ENCODE results near the gene RBPJ.
"Not testable (repeated sequence)": the region's sequence is repeated elsewhere in the genome, so short reads cannot be mapped to it uniquely, and the experiment has no call there.

RBPJ gene

DNA sequence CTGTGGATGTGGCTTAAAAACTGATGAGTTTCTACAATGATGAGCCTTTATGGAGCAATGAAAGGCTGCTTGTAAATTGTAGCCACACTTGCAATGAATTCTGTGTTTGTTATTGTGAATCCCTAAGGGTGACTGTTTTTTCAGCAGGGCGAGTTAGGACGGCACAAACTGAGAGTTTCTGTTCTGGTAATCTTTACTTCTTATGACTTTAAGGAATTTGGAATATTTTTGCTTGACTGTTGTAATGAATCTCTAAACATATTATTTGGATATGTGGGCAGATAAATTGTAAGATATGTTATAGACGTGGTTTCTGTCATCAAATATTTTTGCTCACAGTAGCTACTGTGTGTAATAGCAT is 22.2 kb downstream of the RBPJ start:
- DNase-seq = peak; percentile 82

DNA sequence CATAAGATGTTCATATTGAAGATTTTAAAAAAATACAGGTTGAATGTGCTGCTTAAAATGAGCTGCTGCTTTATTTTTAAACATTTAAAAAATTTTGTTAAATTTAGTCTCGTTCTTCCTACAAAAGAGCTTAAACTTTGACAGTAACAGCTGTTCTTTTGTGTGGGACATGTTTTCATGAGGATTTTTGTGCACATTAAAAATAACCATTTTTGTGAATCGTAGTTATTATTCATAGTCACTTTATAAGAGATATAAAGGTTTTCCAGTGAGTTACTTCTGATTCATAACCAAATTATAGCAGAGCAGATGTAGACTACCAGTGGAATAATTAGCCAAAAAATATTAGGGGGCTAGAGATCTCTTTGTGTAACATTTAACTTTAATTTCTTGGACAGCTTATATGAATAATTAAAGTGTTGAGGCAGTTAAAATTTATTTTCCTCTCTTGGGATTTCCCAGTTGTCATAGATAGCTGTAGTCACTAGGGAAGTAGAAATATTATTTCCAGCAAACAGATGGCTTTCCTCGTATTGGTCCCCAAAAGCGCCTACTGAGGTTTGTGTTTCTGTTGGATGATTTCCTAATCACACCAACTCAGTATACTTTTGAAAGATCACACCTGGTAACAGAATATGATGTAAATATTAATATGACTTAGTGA is 24.2 kb downstream of the RBPJ start:
- DNase-seq = no peak

DNA sequence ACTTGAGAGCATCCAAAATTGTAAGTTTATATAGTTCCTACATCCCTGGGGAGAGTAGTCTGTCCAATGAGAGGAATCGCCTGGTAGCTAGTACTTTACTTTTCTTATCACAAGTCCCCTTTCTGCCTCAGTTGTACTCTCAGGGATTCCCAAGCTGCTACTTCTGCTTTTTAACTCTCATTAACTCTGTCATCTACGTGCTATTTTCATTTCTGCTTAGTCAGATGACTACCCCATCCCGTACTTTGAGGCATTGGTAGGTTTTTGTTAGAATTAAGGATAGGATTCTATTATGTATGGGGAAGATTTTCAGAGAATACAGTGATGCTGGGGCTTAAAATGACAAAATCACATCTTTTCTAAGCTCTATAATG is 24.7 kb downstream of the RBPJ start:
- DNase-seq = no peak

GRCh38 chr4:26346203-26346620 is 25.4 kb downstream of the RBPJ start:
- DNase-seq = peak; percentile 46

DNA sequence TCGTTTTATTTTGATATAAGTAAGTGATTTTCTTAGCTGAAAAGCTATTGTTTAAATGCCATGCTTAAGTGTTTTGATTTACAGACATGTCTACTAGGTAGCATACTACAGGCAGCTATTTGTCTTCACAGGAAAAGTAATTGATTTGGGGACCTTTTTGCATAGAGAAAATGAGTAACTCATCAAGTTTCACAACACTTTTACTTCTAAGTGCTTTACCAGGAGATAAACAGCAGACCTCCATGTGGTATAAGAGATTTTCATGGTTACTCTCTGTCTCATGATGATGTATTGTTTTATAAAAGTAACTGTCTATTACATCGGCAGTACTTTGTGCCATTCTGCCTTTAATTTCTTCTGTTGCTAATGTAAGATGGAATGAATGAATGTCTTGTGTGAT is 28.7 kb downstream of the RBPJ start:
- no peak for DNase-seq

DNA sequence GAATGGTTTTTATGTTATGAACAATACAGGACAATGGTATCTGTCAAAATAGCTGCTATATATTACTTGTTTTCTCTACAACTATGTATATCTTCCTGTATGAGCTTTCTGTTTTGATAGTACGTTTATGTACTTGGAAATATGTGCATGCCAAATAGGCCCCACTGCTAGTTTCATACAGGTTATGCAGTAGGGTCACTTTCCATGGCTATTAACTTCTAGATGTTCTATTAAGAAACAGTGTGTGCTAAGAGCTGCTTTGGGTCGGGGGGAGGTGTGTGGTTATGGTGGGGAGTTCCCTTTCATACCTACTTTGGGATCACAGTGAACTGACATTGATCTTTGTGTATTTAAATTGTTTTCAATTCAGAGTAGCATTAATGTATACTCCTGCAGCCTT is 30.9 kb downstream of the RBPJ start:
- no peak for DNase-seq

- DNase-seq = no peak
Observed at GRCh38 chr4:26354491-26354890, 33.7 kb downstream of the RBPJ start.

DNA sequence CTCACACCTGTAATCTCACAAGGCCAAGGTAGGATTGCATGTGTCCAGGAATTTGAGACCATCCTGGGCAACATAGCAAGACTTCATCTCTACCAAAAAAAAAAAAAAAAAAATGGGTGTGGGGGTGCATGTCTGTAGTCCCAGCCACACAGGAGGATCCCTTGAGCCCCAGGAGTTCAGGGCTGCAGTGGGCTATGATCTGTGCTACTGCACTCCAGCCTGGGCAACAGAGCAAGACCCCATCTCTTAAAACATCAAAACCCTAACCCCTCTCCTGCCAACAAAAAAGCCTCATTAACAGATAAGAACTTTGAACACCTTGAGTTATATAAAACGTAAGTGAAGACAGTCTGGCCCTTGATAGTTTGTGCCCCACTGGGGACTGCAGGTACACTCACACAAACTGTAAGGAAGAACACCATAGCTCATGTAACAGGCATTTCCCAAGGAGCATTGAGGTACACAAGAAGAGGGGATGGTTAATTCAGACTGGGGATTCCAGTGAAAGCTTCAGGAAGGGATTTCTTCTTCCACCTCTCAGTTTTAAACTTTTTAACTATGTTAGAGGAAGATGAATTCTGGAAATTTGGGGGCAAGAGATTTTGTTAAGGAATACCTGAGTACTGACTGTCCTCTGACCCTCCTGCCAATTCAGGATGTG is 34.7 kb downstream of the RBPJ start:
- DNase-seq = no peak

DNA sequence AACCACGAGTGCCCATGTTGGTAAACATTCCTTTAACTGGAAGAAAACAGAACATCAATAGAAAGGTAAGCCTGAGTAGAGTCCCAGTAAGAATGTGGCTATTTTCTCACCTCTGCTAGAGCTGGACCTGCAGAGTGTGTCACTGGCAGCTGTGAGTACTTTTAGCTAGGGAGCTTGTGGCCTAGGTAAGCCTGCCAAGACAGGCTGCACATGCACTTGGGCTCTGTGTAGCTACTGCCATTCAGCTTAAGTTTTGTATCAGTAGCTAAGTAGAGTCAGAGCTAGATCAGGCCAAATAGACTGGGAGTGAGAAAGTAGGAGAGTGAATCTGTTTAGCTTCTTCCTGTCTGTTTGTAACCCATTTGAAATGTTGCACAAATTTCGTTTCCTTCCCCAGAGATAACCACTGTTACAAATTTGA is 35.3 kb downstream of the RBPJ start:
- peak; percentile 23 for DNase-seq

GRCh38 chr4:26359521-26359920 is 38.7 kb downstream of the RBPJ start:
- DNase-seq = not testable (repeated sequence)

GRCh38 chr4:26360273-26360672 is 39.5 kb downstream of the RBPJ start:
- no peak for DNase-seq

- no peak for DNase-seq
Observed at GRCh38 chr4:26360864-26361263, 40.0 kb downstream of the RBPJ start.

- DNase-seq = no peak
Observed at GRCh38 chr4:26361297-26361696, 40.5 kb downstream of the RBPJ start.

DNA sequence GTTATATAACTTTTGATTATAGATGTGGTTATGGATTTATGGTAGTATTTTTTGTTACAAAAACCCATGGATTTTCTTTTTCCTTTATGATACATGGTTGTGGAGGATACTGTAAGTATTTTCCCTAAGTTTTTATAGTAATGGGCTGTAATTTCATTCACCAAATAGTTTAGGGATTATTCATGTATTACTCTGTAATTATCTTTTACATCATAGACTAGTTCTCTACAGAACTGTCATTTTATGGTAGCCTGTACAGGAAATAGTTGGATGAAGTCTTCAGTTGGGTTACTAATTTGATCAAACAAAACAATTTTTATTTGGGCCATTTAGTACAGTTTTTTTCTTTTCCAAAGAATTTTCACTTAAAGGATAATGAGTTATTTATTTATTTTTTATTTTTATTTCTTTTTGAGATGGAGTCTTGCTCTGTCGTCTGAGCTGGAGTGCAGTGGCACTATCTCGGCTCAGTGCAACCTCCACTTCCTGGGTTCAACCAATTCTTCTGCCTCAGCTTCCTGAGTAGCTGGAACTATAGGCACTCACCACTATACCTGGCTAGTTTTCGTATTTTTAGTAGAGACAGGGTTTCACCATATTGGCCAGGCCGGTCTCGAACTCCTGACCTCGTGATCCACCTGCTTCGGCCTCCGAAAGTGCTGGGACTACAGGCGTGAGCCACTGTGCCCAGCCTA is 42.1 kb downstream of the RBPJ start:
- DNase-seq = no peak

DNA sequence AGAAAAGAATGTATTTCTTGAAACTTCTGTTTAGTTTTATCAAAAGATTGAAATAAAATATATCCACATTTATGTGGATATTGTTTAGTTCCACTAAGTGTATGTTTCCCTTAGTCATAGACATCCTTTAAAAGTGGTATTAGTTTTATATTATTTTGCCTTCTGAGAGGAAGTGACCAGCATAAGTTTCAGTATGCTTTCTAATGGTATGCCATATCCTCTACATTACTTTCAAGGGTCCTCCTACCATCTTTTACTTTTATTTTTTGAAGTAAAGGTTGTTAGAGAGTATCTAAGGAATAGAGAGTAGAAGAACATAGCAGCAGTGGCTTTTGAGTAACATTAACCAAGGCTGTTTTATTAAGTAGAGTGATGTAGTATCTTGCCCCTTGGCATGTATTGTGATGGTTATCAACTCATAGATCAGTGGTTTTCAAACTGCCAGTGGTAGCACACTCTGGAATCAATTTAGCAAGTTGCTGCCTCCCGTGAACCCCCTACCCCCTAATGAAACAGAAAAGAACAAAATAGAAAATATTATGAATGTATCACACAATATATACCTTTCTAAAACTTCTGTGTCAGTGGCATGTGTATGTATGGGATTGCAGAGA is 44.8 kb downstream of the RBPJ start:
- DNase-seq = no peak

GRCh38 chr4:26367811-26368210 is 47.0 kb downstream of the RBPJ start:
- no peak for DNase-seq

DNA sequence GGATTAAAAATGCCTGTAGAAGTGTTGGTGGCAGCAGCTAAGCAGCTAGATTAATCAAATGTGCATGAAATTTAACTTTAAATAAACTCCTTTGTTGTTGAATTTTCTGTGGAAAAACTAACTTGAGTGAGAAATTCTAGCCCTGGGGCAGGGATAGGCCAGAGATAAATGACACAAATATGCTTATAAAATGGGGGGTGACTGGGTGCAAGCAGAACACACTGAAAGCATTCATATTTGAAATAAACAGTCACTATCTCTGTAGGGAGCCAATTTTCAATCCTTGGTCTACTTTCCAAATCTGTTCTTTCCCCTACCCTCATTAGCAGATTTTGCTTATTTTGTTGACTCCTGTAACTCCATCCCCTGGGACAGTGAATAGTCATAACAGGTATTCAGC is 47.9 kb downstream of the RBPJ start:
- no peak for DNase-seq

GRCh38 chr4:26369132-26369531 is 48.3 kb downstream of the RBPJ start:
- DNase-seq = no peak

DNA sequence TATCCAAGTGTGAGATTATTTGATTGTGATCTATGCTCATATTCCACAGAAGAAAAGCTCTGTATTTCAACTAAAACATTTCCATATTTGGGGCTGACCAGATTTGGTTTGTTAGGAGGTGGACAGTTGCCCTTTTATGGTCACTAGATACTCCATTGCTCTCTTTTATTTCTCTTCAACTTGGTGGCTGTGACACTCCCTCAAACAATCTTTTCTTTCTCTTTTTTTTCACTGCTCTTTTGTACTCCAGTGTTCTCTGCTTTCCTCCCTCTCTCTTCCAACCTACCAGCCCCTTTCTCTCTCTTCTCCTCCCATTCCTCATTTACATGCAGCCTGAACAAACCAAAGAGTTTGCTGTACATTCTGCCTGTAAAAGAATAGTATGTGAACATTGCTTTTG is 48.8 kb downstream of the RBPJ start:
- no peak for DNase-seq

- DNase-seq = no peak
Observed at GRCh38 chr4:26372076-26372475, 51.3 kb downstream of the RBPJ start.

DNA sequence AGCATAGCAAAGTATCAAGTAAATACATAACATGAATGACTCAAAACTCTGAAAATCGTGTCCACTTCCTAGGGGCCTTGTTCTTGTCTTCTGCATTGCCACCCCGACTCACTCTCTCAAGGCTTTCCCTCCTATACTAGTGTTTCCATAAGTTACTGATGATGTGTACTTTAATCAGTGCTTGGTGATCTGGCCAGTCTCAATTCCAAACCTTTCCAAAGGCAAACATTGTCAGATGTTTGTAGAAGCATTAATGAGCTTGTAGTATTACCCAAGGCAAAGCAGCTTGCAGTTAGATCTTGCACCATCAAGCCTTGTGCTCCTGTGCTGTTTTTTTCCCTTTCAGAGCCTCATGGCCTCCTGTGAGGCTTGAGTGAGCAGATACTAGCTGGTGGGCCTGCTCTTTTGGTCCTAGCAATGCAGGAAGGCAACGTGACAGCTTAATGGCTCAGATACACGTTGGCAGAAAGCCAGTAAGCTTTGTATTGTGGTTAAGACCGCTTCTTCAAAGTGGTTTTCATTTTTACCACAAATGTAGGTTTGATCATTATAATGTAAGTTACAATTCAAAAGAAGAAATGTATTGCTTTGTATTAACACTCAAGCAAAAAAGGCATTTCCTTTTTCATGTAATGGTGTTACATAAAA is 51.8 kb downstream of the RBPJ start:
- peak; percentile 40 for DNase-seq

GRCh38 chr4:26375551-26375950 is 54.7 kb downstream of the RBPJ start:
- no peak for DNase-seq

Measured in midbrain (tissue), 1 donor.